Panc1 (cell line): ENCODE results near the gene RB1. TPM values are rescaled to one million over a fixed set of nuclear protein-coding genes. Genes with fewer than 3 reads are reported as not detected.

Experiments
- ATAC-seq: fragments of 200-7000 bp; cut with Tn5 transposase; 2 replicates; pipeline ENCODE4 v1.9.1; 2020; ENCODE audit warnings: mild to moderate bottlenecking, moderate library complexity
- BruUV-seq: library from RNA; stranded (reverse); fragments of 400-500 nt; replicated peaks from 2 replicates; lab custom pipeline; 2021; lab: Mats Ljungman, UMichigan
- CTCF ChIA-PET: fragments of 300-600 bp; sonication (Branson Sonifier 250); formaldehyde crosslinking; loops from one replicate; lab custom pipeline; 2022; ENCODE audit warnings: antibody characterized with exemption; lab: Charles Lee
- POLR2A ChIA-PET: fragments of 300-600 bp; sonication (Branson Sonifier 250); formaldehyde crosslinking; loops from one replicate; lab custom pipeline; 2022; ENCODE audit warnings: antibody characterized with exemption; lab: Charles Lee
- DNase-seq: peaks from one replicate; pipeline ENCODE4 v3.0.0-alpha.2; 2010; ENCODE audit warnings: low read depth, low spot score
- H3K27ac ChIP-seq: 2 replicates; pipeline ENCODE4 v1.5.1; 2011; ENCODE audit warnings: mild to moderate bottlenecking, low read length, inconsistent platforms
- H3K27me3 ChIP-seq: fragments of 200-500 bp; sonication (Bioruptor generic); 2 replicates; pipeline ENCODE4 v1.6.0; 2014; ENCODE audit warnings: low read length, inconsistent platforms; ENCODE audit not compliant: control insufficient read depth, insufficient read depth
- H3K36me3 ChIP-seq: fragments of 200-500 bp; sonication (Bioruptor generic); 2 replicates; pipeline ENCODE4 v1.5.1; 2014; ENCODE audit warnings: inconsistent platforms, mild to moderate bottlenecking, low read length, moderate library complexity; ENCODE audit not compliant: control insufficient read depth, insufficient read depth
- H3K4me1 ChIP-seq: 2 replicates; pipeline ENCODE4 v1.5.1; 2011; ENCODE audit warnings: inconsistent platforms, mild to moderate bottlenecking, low read length, moderate library complexity; ENCODE audit not compliant: control insufficient read depth, insufficient read depth
- H3K4me3 ChIP-seq, 2 experiments: 2 replicates each; pipeline ENCODE4 v1.5.1; 2011 to 2012; ENCODE audit warnings: low read depth in 2 of 2, low read length in 2 of 2, mild to moderate bottlenecking in 2 of 2, inconsistent platforms in 1 of 2, moderate library complexity in 1 of 2
- H3K9me3 ChIP-seq: fragments of 200-500 bp; sonication (Bioruptor generic); 2 replicates; pipeline ENCODE4 v1.5.1; 2014; ENCODE audit warnings: low read depth, mild to moderate bottlenecking, inconsistent platforms, low read length, moderate library complexity; ENCODE audit not compliant: control insufficient read depth, insufficient read depth
- POLR2AphosphoS5 ChIP-seq: IDR thresholded peaks from 2 replicates; pipeline ENCODE4 v1.6.1; 2012; ENCODE audit warnings: mild to moderate bottlenecking, low read depth, low read length, moderate library complexity
- SIN3A ChIP-seq: IDR thresholded peaks from 2 replicates; pipeline ENCODE4 v1.6.1; 2012; ENCODE audit warnings: low read depth, mild to moderate bottlenecking, low read length, moderate library complexity, borderline replicate concordance; ENCODE audit not compliant: insufficient read depth
- TCF7L2 ChIP-seq: IDR thresholded peaks from 2 replicates; pipeline ENCODE4 v1.6.1; 2011; ENCODE audit warnings: mild to moderate bottlenecking, low read depth, low read length, inconsistent platforms
- in situ Hi-C: cut with HindIII; loops from 2 replicates; pipeline ENCODE4 v1.10.0; 2016; ENCODE audit warnings: low sequenced_read_pairs, low pct_unique_long_range_greater_than_20kb
- intact Hi-C: fragments of 100-400 bp; cut with micrococcal nuclease; formaldehyde crosslinking; loops from one replicate; pipeline ENCODE4 v1.10.0; 2022; ENCODE audit not compliant: unreplicated experiment
- total RNA-seq: library from RNA; stranded (reverse); gene quantifications from one replicate; pipeline ENCODE4 v1.2.1, GENCODE V29; 2021; ENCODE audit not compliant: unreplicated experiment
- TF ChIP-seq, protein P1 (sequence below): fragments of 450-650 bp; IDR thresholded peaks from 2 replicates; pipeline ENCODE4 v1.5.1; 2017; ENCODE audit warnings: mild to moderate bottlenecking
- TF ChIP-seq, protein P2 (sequence below), 2 experiments: IDR thresholded peaks; 2 replicates each; pipeline ENCODE4 v1.6.1; 2011 to 2012; ENCODE audit warnings: low read depth in 2 of 2, control low read depth in 1 of 2, low read length in 1 of 2, mild to moderate bottlenecking in 1 of 2, moderate library complexity in 1 of 2; ENCODE audit not compliant: insufficient read depth in 1 of 2

Gene RB1
- total RNA-seq, 1 experiment from 2014 or later, result 36.0 TPM

DNA sequence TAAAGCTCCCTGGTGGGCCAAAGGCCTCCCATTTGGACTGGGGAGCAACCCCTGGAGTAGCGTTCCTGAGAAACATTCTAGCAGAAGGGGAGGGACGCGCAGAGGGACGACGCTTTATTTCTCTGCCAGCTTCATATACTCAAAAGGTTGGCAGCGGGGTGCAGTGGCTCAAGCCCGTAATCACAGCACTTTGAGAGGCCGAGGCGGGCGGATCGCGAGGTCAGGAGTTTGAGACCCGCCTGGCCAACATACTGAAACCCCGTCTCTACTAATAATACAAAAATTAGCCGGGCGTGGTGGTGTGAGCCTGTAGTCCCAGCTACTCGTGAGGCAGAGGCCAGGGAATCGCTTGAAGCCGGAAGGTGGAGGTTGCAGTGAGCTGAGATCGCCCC is 16.8 kb downstream of the RB1 start:
- BruUV-seq, result no TSS peak
- no peak for DNase-seq
- Histone ChIP-seq H3K36me3 (no peaks in the 10 kb centered on the region), H3K27me3 (no peaks in the 10 kb centered on the region), H3K4me1 (no peaks in the 10 kb centered on the region), H3K27ac (no peak overlapping the region), H3K9me3 (no peaks in the 10 kb centered on the region; the same call in 1 of the 2 replicates), H3K4me3 (no peak overlapping the region)
- in situ Hi-C loops, result no loop called here
- no peak for ATAC-seq
- CTCF ChIA-PET, result interaction anchor here (0.5 kb wide), 1 partner anchor 588 kb away, joined by 3 read pairs; no protein-coding TSS in a partner anchor
- TF ChIP-seq, protein P1, sequence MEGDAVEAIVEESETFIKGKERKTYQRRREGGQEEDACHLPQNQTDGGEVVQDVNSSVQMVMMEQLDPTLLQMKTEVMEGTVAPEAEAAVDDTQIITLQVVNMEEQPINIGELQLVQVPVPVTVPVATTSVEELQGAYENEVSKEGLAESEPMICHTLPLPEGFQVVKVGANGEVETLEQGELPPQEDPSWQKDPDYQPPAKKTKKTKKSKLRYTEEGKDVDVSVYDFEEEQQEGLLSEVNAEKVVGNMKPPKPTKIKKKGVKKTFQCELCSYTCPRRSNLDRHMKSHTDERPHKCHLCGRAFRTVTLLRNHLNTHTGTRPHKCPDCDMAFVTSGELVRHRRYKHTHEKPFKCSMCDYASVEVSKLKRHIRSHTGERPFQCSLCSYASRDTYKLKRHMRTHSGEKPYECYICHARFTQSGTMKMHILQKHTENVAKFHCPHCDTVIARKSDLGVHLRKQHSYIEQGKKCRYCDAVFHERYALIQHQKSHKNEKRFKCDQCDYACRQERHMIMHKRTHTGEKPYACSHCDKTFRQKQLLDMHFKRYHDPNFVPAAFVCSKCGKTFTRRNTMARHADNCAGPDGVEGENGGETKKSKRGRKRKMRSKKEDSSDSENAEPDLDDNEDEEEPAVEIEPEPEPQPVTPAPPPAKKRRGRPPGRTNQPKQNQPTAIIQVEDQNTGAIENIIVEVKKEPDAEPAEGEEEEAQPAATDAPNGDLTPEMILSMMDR, result no peak
- TF ChIP-seq POLR2AphosphoS5, result no peak
- no peak for TF ChIP-seq SIN3A
- TF ChIP-seq, protein P2, sequence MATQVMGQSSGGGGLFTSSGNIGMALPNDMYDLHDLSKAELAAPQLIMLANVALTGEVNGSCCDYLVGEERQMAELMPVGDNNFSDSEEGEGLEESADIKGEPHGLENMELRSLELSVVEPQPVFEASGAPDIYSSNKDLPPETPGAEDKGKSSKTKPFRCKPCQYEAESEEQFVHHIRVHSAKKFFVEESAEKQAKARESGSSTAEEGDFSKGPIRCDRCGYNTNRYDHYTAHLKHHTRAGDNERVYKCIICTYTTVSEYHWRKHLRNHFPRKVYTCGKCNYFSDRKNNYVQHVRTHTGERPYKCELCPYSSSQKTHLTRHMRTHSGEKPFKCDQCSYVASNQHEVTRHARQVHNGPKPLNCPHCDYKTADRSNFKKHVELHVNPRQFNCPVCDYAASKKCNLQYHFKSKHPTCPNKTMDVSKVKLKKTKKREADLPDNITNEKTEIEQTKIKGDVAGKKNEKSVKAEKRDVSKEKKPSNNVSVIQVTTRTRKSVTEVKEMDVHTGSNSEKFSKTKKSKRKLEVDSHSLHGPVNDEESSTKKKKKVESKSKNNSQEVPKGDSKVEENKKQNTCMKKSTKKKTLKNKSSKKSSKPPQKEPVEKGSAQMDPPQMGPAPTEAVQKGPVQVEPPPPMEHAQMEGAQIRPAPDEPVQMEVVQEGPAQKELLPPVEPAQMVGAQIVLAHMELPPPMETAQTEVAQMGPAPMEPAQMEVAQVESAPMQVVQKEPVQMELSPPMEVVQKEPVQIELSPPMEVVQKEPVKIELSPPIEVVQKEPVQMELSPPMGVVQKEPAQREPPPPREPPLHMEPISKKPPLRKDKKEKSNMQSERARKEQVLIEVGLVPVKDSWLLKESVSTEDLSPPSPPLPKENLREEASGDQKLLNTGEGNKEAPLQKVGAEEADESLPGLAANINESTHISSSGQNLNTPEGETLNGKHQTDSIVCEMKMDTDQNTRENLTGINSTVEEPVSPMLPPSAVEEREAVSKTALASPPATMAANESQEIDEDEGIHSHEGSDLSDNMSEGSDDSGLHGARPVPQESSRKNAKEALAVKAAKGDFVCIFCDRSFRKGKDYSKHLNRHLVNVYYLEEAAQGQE (IDR thresholded peaks at IDR 0.05; ENCODE audit: insufficient read depth in 1 of 2, low read depth in 2 of 2, low read length in 1 of 2), result no peak
- no peak for TF ChIP-seq TCF7L2
- intact Hi-C loops, result no loop called here
- POLR2A ChIA-PET, result no interaction called here

DNA sequence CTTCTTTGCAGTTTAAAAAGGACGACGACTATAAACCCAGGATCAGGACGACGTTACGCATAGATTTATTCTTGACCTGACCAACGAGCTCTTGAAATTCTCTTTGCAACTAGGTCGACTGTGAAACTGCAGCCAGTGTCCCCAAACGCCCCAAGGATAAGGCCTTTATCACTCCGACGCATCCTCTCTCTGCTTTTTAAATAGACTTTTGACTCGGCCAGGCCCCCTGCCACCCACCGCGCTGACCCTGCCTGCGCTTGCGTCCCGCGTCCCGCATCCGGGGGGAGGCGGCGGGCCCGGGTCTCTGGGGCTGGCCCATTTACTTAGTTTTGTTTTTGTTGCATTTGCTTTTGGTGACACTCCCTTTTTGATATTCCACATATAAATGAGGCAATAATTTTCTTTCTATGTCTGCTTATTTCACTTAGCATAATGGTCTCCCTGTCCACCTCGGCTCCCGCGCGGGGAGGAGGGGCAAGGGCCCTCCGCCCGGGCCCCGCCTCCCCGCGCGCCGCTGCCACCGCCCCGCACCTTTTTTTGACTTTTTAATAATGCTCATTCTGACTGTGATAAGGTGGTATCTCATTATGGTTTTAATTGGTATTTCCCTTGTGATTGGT is 17.4 kb downstream of the RB1 start:
- ATAC-seq (no peak), DNase-seq (no peak)
- TF ChIP-seq POLR2AphosphoS5, result no peak
- no peak for TF ChIP-seq TCF7L2
- TF ChIP-seq, protein P1, result no peak
- TF ChIP-seq SIN3A, result no peak
- TF ChIP-seq, protein P2 (IDR thresholded peaks at IDR 0.05; ENCODE audit: insufficient read depth in 1 of 2, low read depth in 2 of 2, low read length in 1 of 2), result no peak
- CTCF ChIA-PET, result no interaction called here
- in situ Hi-C loops (no loop called here), intact Hi-C loops (no loop called here)
- POLR2A ChIA-PET, result no interaction called here
- H3K4me3 ChIP-seq, result no peak overlapping the region
- H3K27me3 ChIP-seq, result no peaks in the 10 kb centered on the region
- no TSS peak for BruUV-seq
- no peak overlapping the region for H3K27ac ChIP-seq
- no peaks in the 10 kb centered on the region; the same call in 1 of the 2 replicates for H3K9me3 ChIP-seq
- no peaks in the 10 kb centered on the region for H3K36me3 ChIP-seq
- H3K4me1 ChIP-seq, result no peaks in the 10 kb centered on the region
